Mucosa of gallbladder (tissue), 1 donor: ENCODE measurements around the gene CCDC33. TPM values are rescaled to one million over a fixed set of nuclear protein-coding genes. Genes with fewer than 3 reads are reported as not detected.

Source experiments
- DNase-seq: peaks from one replicate; pipeline ENCODE4 v3.0.0-alpha.2; 2020; ENCODE audit warnings: low spot score
- total RNA-seq: library from RNA; stranded (reverse); gene quantifications from one replicate; pipeline ENCODE4 v1.2.1, GENCODE V29; 2021
- donor health status: DM: no; HTN: no; CAD: no.

The CCDC33 gene
- total RNA-seq, 1 donor from 2014 or later: 1.0 TPM

DNA sequence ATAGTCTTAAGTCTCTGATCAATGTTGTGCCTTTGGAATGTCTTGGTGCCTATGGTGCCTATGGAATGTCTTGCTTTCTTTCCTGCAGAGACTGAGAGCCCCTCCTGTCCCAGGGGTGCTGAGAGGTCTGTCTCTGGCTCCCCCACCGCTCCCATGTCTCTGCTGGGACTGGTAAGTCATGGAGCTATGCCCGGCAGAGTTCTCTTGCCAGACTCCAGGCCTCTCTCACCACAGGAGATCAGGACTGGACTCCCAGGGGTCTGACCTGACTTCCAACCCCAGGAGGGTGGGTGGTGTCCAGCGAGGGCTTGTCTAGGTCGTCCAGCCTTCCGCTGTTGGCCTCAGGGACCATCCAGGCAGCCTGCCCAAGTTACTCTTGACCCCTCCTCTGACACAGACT, 145.4 kb downstream of the CCDC33 start:
- DNase-seq: no peak

GRCh38 chr15:74382004-74382816, 146.1 kb downstream of the CCDC33 start:
- peak; percentile 87 for DNase-seq

GRCh38 chr15:74383286-74383685, 147.2 kb downstream of the CCDC33 start:
- DNase-seq: no peak

DNA sequence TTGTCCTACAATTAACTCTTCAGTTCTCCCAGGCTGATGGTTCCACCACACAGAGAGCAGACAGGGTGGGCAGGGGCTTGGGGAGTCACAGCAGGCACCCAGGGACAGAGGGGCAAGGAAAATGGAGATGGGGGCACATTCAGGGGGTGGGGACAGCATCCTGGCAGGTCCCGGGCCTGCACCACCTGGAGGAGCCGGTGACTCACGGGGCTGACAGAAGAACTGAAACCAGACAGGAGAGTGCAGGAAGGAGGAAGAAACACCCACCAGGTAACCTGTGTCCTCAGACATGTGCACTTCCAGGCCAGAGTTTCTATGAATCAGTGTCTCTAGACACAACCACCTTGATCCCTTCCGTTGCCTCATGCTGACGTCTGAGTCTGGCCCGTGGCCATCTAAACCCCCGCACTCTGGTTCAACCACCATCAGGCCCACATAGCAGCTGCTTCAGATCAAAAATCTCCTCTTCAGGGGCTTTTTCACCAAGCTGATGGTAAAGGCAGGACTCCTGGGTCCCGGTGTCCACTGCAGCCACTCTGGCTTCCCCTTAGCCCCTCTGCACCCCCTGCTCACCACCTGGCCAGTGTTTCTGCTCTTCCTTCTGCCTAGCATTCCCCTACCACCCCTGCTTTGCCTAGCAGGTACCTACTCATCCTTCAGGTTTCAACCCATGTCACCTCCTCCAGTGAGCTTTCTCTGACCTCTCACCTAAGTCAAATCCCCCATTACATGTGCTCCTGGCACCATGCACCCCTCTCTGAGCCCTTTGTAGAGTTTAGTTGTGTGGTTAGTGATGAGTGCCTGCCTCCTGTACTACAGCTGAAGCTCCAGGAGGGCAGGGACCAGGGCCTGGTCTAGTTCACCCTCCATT, 147.8 kb downstream of the CCDC33 start:
- no peak for DNase-seq

- no peak for DNase-seq
Measured at GRCh38 chr15:74384566-74384880, 148.4 kb downstream of the CCDC33 start.

DNA sequence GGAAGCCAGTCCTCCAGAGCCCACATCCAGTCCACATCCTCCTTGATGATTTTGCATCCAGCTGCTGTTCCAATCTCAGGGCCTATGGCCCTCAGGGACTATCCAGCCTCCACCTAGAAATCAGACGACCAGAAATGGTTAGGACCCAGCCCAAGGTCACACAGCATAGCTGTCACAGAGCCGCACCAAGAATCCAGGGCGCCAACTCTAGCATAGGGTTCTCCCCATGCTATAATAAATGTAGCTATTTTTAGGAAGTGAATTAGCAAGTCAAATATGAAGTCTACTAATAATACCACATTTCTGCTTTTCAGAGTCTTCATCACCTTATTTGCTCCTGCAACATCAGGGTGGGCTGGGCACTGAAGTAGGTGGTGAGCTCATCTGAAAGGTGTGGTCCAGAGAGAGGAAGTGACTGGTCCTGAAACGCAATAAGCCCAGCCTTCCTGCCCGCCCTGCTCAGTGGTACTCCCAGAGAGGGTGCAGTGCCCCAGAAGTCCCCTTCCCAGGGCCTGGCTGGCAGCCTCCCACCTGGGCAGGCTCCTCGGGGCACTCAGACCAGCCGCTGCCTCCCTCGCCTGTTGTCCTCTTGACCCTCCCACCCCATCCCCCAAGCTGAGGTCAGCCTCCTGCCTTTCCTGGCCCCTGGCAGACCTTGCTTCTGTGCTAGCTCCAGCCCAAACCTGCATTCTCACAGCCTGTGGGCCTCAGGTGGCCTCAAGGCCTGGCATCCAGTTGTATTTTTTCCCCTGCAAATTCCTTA, 148.9 kb downstream of the CCDC33 start:
- no peak for DNase-seq

GRCh38 chr15:74385733-74386132, 149.6 kb downstream of the CCDC33 start:
- no peak for DNase-seq

Other genes with a start within 250 kb of the CCDC33 start
- gene STOML1, start 244.0 kb upstream of the CCDC33 start, total RNA-seq: 20.3 TPM
- gene PML, start 241.6 kb upstream of the CCDC33 start, total RNA-seq: 59.6 TPM
- not detected for gene GOLGA6A, start 153.8 kb upstream of the CCDC33 start, total RNA-seq
- gene ISLR2, start 105.7 kb upstream of the CCDC33 start, total RNA-seq: 1.8 TPM
- gene ISLR, start 62.6 kb upstream of the CCDC33 start, total RNA-seq: 53.0 TPM
- gene STRA6, start 33.5 kb upstream of the CCDC33 start, total RNA-seq: 0.75 TPM
- 0.72 TPM for gene CYP11A1, start 131.3 kb downstream of the CCDC33 start, total RNA-seq
- 3.2 TPM for gene SEMA7A, start 197.6 kb downstream of the CCDC33 start, total RNA-seq
- gene UBL7, start 224.8 kb downstream of the CCDC33 start, total RNA-seq: 43.1 TPM